GM12878 (cell line): ENCODE data around the gene OR1F1. TPM values are rescaled to one million over a fixed set of nuclear protein-coding genes. Genes with fewer than 3 reads are reported as not detected.

ENCODE experiments used
- BCL11A ChIP-seq: IDR thresholded peaks from 2 replicates; pipeline ENCODE4 v1.6.1; 2011; ENCODE audit warnings: low read depth, low read length
- CREM ChIP-seq: IDR thresholded peaks from 2 replicates; pipeline ENCODE4 v1.6.1; 2014; ENCODE audit warnings: antibody characterized with exemption, low read depth
- EED ChIP-seq: sonication (generic); IDR thresholded peaks from 2 replicates; pipeline ENCODE4 v1.6.1; 2016; ENCODE audit warnings: antibody characterized with exemption, low read depth
- GATAD2B ChIP-seq: fragments of 450-650 bp; conservative IDR thresholded peaks from 2 replicates; pipeline ENCODE4 v1.6.1; 2017; ENCODE audit warnings: low read depth, mild to moderate bottlenecking, moderate library complexity
- MTA3 ChIP-seq: IDR thresholded peaks from 2 replicates; pipeline ENCODE4 v1.6.1; 2012; ENCODE audit warnings: low read length, inconsistent platforms, borderline replicate concordance
- POU2F2 ChIP-seq: IDR thresholded peaks from 3 replicates; pipeline ENCODE4 v1.6.1; 2011; ENCODE audit warnings: low read depth, mild to moderate bottlenecking, low read length, borderline replicate concordance
- RBBP5 ChIP-seq: fragments of 200-600 bp; sonication (generic); conservative IDR thresholded peaks from 2 replicates; pipeline ENCODE4 v1.6.1; 2016
- SIN3A ChIP-seq: IDR thresholded peaks from 2 replicates; pipeline ENCODE4 v1.6.1; 2012; ENCODE audit warnings: low read depth, low read length, improper control_type of control experiment
- SMC3 ChIP-seq: IDR thresholded peaks from 2 replicates; pipeline ENCODE4 v1.6.1; 2011; ENCODE audit warnings: low read length, improper control_type of control experiment, borderline replicate concordance
- SP1 ChIP-seq: IDR thresholded peaks from one replicate; pipeline ENCODE4 v1.6.1; 2011; ENCODE audit warnings: low read depth, low read length
- SREBF1 ChIP-seq: IDR thresholded peaks from 2 replicates; pipeline ENCODE4 v1.6.1; 2012; ENCODE audit warnings: mild to moderate bottlenecking, low read length
- STAT1 ChIP-seq: fragments of 450-650 bp; conservative IDR thresholded peaks from 2 replicates; pipeline ENCODE4 v1.6.1; 2014; ENCODE audit warnings: antibody characterized with exemption, mild to moderate bottlenecking
- SUZ12 ChIP-seq: fragments of 200-600 bp; sonication (generic); IDR thresholded peaks from one replicate; pipeline ENCODE4 v1.6.1; 2018; ENCODE audit warnings: antibody characterized with exemption, mild to moderate bottlenecking; ENCODE audit not compliant: unreplicated experiment
- TBL1XR1 ChIP-seq: IDR thresholded peaks from 2 replicates; pipeline ENCODE4 v1.6.1; 2012; ENCODE audit warnings: low read depth, low read length, improper control_type of control experiment
- TCF12 ChIP-seq: IDR thresholded peaks from 2 replicates; pipeline ENCODE4 v1.6.1; 2011; ENCODE audit warnings: low read depth, mild to moderate bottlenecking, low read length
- YY1 ChIP-seq: IDR thresholded peaks from 2 replicates; pipeline ENCODE4 v1.6.1; 2011; ENCODE audit warnings: low read depth, mild to moderate bottlenecking, low read length
- ZNF217 ChIP-seq: fragments of 450-650 bp; IDR thresholded peaks from 2 replicates; pipeline ENCODE4 v1.6.1; 2017; ENCODE audit warnings: antibody characterized with exemption, mild to moderate bottlenecking
- ZNF24 ChIP-seq: fragments of 450-650 bp; IDR thresholded peaks from 2 replicates; pipeline ENCODE4 v1.6.1; 2017; ENCODE audit warnings: antibody characterized with exemption, mild to moderate bottlenecking
- ZNF274 ChIP-seq: IDR thresholded peaks from one replicate; pipeline ENCODE4 v1.8.0; 2011; ENCODE audit not compliant: insufficient read length, insufficient read depth
- ZSCAN29 ChIP-seq: fragments of 450-650 bp; IDR thresholded peaks from 2 replicates; pipeline ENCODE4 v1.6.1; 2017; ENCODE audit warnings: mild to moderate bottlenecking, moderate library complexity
- polyA plus RNA-seq, 11 experiments: library from polyadenylated mRNA; depleted of rRNA in 4 of 11; unstranded in 6 of 11; stranded (reverse) in 5 of 11; fragments of >200 nt; fragmentation: Nextera tagmentation in 4 of 11; fragmentation: Illumina TruSeq in 1 of 11; extraction: Ambion mirVana in 4 of 11; extraction: Trizol in 1 of 11; gene quantifications; 1 replicate in 1 of 11; 2 replicates in 10 of 11; pipeline versions ENCODE4 v1.2.1 to v1.2.3, GENCODE V29; 2011 to 2016; ENCODE audit warnings: inconsistent platforms in 2 of 11, missing spikeins in 2 of 11, low read depth in 1 of 11
- total RNA-seq, 4 experiments: library from RNA; depleted of rRNA in 3 of 4; stranded (reverse); fragments of >200 nt in 3 of 4; fragmentation: Illumina TruSeq in 1 of 4; extraction: Trizol in 1 of 4; gene quantifications; 2 replicates each; pipeline versions ENCODE4 v1.2.1 to v1.2.3, GENCODE V29; 2013 to 2021
- TF ChIP-seq, protein P1 (sequence below): fragments of 150-350 bp; IDR thresholded peaks from 2 replicates; pipeline ENCODE4 v1.6.1; 2014; ENCODE audit warnings: mild to moderate bottlenecking, low read depth, low read length
- TF ChIP-seq, protein P2 (sequence below): fragments of 450-650 bp; conservative IDR thresholded peaks from 2 replicates; pipeline ENCODE4 v1.6.1; 2017; ENCODE audit warnings: mild to moderate bottlenecking, moderate library complexity
- TF ChIP-seq, protein P3 (sequence below): fragments of 450-650 bp; IDR thresholded peaks from 2 replicates; pipeline ENCODE4 v1.6.1; 2014; ENCODE audit warnings: mild to moderate bottlenecking
- TF ChIP-seq, protein P4 (sequence below): fragments of 450-650 bp; IDR thresholded peaks from 2 replicates; pipeline ENCODE4 v1.6.1; 2016; ENCODE audit warnings: mild to moderate bottlenecking
- TF ChIP-seq, protein P5 (sequence below): IDR thresholded peaks from 2 replicates; pipeline ENCODE4 v1.6.1; 2011; ENCODE audit warnings: mild to moderate bottlenecking, low read depth, low read length, moderate library complexity; ENCODE audit not compliant: insufficient replicate concordance

The OR1F1 gene
- total and polyA plus RNA-seq, 10 of the 15 experiments (the other 5 are each of a cell fraction or from before 2014, with no cell fraction given): 0.10 to 0.14 (median 0.12) TPM; not detected in 7

DNA sequence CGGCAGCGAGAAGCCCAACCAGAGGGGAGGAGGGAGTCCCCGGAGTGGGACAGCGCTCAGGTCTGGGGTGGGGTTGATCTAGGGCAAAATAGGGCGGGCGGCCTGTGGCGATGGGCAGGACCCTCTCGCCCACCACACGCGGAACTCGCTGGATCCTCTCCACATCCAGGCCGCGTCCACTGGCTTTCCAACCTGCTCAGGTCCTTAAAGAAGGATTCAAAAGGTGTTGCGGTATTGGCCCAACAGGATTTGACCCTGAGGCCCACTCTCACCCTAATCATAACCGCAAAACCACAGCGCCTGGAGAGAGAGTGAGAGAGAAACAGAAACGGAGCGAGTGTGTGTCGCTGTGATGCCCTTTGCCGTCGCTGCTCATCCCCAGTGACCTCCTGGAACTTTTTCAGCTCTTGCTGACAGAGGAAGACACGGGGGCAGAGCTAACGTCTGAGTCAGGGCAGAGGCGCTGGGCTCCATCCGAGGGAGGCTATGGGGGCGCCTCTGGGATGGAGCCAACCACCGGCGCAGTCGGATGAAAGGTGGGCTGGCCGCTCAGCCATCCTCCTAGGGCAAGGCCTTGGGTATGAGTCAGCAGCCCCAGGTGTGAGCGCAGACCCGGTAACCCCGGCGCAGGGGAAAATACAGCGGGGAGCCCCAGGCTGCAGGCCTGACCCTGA is 16.7 kb upstream of the OR1F1 start (continued):
- TF ChIP-seq, protein P1, sequence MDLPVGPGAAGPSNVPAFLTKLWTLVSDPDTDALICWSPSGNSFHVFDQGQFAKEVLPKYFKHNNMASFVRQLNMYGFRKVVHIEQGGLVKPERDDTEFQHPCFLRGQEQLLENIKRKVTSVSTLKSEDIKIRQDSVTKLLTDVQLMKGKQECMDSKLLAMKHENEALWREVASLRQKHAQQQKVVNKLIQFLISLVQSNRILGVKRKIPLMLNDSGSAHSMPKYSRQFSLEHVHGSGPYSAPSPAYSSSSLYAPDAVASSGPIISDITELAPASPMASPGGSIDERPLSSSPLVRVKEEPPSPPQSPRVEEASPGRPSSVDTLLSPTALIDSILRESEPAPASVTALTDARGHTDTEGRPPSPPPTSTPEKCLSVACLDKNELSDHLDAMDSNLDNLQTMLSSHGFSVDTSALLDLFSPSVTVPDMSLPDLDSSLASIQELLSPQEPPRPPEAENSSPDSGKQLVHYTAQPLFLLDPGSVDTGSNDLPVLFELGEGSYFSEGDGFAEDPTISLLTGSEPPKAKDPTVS: no peak
- TF ChIP-seq, protein P2, sequence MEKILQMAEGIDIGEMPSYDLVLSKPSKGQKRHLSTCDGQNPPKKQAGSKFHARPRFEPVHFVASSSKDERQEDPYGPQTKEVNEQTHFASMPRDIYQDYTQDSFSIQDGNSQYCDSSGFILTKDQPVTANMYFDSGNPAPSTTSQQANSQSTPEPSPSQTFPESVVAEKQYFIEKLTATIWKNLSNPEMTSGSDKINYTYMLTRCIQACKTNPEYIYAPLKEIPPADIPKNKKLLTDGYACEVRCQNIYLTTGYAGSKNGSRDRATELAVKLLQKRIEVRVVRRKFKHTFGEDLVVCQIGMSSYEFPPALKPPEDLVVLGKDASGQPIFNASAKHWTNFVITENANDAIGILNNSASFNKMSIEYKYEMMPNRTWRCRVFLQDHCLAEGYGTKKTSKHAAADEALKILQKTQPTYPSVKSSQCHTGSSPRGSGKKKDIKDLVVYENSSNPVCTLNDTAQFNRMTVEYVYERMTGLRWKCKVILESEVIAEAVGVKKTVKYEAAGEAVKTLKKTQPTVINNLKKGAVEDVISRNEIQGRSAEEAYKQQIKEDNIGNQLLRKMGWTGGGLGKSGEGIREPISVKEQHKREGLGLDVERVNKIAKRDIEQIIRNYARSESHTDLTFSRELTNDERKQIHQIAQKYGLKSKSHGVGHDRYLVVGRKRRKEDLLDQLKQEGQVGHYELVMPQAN: no peak
- TF ChIP-seq YY1: no peak
- no peak for TF ChIP-seq SIN3A
- peak; percentile 73 for TF ChIP-seq EED
- TF ChIP-seq CREM: 0 out of 2 replicates have a peak, but pooled peaks have one; percentile 5
- no peak for TF ChIP-seq ZNF217
- TF ChIP-seq, protein P3, sequence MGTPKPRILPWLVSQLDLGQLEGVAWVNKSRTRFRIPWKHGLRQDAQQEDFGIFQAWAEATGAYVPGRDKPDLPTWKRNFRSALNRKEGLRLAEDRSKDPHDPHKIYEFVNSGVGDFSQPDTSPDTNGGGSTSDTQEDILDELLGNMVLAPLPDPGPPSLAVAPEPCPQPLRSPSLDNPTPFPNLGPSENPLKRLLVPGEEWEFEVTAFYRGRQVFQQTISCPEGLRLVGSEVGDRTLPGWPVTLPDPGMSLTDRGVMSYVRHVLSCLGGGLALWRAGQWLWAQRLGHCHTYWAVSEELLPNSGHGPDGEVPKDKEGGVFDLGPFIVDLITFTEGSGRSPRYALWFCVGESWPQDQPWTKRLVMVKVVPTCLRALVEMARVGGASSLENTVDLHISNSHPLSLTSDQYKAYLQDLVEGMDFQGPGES: no peak
- TF ChIP-seq TBL1XR1: no peak
- TF ChIP-seq, protein P4, sequence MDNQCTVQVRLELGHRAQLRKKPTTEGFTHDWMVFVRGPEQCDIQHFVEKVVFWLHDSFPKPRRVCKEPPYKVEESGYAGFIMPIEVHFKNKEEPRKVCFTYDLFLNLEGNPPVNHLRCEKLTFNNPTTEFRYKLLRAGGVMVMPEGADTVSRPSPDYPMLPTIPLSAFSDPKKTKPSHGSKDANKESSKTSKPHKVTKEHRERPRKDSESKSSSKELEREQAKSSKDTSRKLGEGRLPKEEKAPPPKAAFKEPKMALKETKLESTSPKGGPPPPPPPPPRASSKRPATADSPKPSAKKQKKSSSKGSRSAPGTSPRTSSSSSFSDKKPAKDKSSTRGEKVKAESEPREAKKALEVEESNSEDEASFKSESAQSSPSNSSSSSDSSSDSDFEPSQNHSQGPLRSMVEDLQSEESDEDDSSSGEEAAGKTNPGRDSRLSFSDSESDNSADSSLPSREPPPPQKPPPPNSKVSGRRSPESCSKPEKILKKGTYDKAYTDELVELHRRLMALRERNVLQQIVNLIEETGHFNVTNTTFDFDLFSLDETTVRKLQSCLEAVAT: no peak
- TF ChIP-seq TCF12: peak; percentile 43; the same call in 1 of the 2 replicates
- TF ChIP-seq SP1: no peak
- no peak for TF ChIP-seq SREBF1
- TF ChIP-seq, protein P5, sequence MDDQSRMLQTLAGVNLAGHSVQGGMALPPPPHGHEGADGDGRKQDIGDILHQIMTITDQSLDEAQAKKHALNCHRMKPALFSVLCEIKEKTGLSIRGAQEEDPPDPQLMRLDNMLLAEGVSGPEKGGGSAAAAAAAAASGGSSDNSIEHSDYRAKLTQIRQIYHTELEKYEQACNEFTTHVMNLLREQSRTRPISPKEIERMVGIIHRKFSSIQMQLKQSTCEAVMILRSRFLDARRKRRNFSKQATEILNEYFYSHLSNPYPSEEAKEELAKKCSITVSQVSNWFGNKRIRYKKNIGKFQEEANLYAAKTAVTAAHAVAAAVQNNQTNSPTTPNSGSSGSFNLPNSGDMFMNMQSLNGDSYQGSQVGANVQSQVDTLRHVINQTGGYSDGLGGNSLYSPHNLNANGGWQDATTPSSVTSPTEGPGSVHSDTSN: no peak
- no peak for TF ChIP-seq ZNF24
- no peak for TF ChIP-seq GATAD2B
- no peak for TF ChIP-seq SMC3
- no peak for TF ChIP-seq SUZ12
- TF ChIP-seq ZNF274: no peak
- TF ChIP-seq BCL11A: no peak
- TF ChIP-seq POU2F2: no peak
- TF ChIP-seq STAT1: no peak
- TF ChIP-seq MTA3: no peak
- TF ChIP-seq ZSCAN29: no peak
- no peak for TF ChIP-seq RBBP5
